GM11168 (cell line): ENCODE data around the gene PPIL1.

Experiments used
- in situ Hi-C: fragments of 300-500 bp; cut with MboI; formaldehyde crosslinking; loops from one replicate; pipeline ENCODE4 v1.12.0; 2022; ENCODE audit warnings: low sequenced_read_pairs; ENCODE audit not compliant: unreplicated experiment

The PPIL1 gene

DNA sequence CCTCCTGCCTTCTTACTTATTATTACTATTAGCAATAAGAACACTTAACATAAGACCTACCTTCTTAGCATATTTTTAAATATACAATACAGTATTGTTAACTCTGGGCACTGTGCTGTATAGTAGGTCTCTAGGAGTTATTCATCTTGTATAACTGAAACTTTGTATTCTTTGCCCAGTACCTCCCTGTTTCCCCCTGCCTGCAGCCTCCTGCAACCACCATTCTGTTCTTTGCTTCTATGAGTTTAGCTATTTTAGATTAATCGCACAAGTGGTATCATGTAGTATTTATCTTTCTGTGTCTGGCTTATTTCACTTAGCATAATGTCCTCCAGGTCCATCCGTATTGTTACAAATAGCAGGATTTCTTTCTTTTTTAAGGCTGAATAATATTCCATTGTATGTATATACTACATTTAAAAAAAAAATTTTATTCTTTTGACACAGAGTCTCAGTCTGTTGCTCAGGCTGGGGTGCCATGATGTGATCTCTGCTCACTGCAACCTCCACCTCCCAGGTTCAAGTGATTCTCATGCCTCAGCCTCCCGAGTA is 15.6 kb upstream of the PPIL1 start:
- in situ Hi-C loops, result loop anchor here (25.0 kb wide), 1 partner anchor 322 kb away; no protein-coding TSS in a partner anchor

DNA sequence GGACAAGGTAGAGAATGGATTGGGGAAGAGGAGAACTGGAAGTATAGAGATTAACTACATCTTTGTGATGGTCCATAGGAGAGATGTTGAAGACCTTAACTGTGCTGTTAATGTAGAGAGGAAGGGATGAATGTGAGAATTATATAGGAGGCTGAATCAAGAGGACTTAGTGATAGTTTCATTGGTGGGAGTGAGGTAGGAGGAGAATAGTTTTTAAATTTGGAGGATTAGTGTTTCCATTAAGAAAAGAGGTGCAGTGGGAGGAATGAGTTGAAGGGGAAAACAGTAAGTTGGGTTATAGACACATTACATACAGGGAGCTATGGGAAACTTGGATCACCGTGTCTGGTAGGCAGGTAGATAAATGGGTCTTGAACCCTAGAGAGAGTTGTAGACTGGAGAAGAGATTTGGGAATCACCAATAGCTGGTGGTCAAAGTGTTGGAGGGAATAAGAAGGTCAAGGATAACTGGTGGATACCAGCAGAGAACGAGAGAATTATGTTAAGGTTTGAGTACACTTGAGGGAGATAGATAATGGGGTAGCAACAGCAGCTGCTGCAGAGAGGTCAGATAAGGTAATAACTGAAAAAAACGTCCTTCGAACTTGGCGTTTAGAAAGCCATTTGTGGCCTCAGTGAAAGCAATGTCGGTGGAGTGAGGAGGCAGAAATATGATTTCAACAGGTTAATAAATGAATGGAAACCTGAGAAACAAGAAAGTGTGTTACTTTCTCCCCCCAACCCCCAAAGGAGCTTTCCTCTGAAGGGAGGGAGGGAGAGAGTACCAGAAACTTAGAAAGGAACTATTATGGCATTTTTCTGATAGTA is 14.3 kb upstream of the PPIL1 start:
- in situ Hi-C loops, result loop anchor here (10.0 to 25.0 kb wide), 2 partner anchors 126 to 323 kb away; no protein-coding TSS in a partner anchor

DNA sequence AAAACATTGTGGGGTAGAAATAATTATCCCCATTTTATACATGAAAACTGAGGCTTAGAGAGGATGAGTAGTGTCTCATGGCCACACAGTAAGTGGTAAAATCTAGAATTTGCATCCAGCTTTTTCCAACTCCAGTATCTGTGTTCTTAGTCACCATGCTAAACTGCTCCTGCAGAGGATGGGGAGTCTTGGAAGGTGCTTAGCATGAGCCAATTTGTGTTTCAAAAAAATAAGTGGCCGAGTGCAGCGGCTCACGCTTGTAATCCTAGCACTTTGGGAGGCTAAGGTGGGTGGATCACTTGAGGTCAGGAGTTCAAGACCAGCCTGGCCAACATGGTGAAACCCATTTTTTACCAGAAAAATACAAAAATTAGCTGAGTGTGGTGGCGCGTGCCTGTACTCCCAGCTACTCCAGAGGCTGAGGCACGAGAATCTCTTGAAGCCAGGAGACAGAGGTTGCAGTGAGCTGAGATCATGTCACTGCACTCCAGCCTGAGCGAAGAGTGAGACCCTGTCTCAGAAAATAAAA is 13.6 kb upstream of the PPIL1 start:
- in situ Hi-C loops, result loop anchor here (10.0 to 25.0 kb wide), 2 partner anchors 127 to 324 kb away; no protein-coding TSS in a partner anchor

DNA sequence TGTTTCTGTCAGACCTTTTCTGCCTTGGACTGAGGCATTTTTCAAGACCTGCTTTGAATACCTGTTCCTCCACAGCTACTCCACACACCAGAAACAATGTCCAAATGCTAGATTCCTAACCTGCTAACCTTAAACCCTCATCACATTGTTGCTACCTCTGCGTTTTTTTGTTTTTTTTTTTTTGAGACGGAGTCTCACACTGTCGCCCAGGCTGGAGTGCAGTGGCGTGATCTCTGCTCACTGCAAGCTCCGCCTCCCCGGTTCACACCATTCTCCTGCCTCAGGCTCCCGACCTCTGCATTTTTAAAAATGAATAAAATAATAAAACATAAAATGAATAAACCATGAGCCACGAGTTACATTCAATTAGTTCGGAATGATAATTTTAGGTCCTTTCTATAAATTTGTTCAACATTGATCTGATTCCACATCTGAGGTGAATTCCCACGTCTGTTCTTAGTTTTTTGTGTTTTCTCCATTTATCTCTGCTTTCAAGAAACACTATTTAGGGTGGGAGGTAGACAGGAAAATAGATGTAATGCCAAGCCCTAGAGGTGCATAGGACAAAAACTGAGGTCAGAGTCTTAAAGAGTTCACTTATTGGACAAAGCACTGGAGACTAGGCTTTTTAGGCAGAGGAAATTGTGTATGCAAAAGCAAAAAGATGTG is 12.5 kb upstream of the PPIL1 start:
- in situ Hi-C loops, result loop anchor here (10.0 to 25.0 kb wide), 2 partner anchors 128 to 325 kb away; no protein-coding TSS in a partner anchor

DNA sequence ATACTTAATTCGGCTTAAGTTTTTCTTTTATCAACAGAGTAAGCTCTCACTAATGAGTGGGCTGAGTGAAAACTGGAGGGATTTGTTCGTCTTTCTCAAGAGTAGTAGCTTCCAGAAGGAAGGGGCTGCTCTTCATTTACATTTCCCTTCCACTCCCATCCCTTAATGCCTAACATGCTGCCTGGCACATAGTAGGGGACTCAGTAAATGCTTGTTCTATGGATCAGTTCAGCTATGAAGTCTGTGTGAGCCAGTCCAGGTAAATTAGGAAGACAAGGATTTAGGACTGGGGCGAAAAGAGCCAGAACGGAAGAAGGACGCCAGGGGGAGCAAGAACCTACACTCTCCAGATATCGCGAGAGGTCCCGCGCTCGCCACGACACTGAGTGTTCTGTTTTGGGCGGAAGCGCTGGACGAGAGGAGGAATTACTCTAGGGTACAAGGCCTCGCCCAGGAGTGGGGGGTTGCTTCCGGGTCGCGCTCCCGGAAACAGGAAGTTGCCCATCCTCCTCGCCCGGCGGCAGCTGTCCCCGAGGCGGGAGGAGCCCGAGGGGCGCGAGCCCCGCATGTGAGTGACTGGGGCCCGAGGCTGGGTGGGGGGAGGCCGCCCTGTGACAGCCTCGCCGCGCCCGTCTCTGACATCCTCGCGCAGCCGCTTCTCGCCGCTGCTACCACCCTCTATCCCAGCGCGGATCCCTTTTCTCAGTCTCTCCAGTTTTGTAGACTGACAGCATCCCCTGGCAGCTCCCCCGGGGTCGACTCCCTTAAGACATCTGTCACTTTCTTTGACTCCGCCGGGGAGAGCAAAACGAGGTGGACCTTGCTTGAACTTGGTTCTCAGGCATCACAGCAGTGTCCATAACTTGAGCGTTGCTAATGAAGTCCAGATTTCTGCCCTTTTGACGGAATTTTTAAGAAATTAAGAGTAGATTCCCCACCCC is 11.1 kb upstream of the PPIL1 start, which contains the start of gene C6orf89:
C6orf89 (plus strand) TSS at position 492 of the 941 bp plus-strand sequence. CDS start 13,493 bp downstream, outside the sequence.
- in situ Hi-C loops, result loop anchor here (10.0 to 25.0 kb wide), 2 partner anchors 129 to 327 kb away; no protein-coding TSS in a partner anchor

DNA sequence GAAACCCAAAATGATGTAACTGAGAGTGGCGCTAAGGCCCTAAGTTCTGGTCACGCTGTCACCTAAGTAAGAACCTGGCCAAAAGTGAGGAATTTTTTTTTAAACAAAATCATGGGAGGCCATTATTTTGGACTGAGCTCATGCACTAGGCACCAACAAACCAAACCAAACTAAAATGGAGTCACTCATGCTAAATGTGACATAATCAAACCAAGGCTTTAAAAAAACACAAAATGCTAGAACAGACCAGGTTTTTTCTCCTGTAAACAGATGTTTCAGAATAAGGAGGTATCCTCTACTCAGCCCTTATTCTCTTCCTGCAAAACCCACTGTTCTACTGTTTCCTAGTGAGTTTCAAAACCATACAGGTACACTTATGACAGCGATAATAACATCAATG is 10.0 kb upstream of the PPIL1 start:
- in situ Hi-C loops, result loop anchor here (10.0 to 25.0 kb wide), 2 partner anchors 130 to 328 kb away; no protein-coding TSS in a partner anchor

DNA sequence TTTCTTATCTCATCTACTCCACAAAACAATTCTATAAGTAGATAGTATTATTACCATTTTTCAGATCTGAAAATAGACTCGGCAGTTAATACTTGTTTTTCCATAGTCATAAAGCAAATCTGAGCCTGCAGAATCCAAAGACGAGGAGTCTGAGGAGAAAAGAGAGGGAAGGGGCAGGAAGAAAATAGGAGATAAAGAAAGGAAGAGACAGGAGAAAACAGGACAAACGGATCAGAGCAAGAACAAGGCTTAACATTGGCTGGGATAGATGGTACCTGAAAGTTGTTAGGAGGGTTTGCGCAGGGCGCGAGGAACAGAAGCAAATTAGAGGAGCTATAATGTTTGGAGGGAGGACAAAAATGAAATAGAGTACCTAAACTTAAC is 639 bp upstream of the PPIL1 start:
- in situ Hi-C loops, result loop anchor here (25.0 kb wide), 1 partner anchor 337 kb away; no protein-coding TSS in a partner anchor

DNA sequence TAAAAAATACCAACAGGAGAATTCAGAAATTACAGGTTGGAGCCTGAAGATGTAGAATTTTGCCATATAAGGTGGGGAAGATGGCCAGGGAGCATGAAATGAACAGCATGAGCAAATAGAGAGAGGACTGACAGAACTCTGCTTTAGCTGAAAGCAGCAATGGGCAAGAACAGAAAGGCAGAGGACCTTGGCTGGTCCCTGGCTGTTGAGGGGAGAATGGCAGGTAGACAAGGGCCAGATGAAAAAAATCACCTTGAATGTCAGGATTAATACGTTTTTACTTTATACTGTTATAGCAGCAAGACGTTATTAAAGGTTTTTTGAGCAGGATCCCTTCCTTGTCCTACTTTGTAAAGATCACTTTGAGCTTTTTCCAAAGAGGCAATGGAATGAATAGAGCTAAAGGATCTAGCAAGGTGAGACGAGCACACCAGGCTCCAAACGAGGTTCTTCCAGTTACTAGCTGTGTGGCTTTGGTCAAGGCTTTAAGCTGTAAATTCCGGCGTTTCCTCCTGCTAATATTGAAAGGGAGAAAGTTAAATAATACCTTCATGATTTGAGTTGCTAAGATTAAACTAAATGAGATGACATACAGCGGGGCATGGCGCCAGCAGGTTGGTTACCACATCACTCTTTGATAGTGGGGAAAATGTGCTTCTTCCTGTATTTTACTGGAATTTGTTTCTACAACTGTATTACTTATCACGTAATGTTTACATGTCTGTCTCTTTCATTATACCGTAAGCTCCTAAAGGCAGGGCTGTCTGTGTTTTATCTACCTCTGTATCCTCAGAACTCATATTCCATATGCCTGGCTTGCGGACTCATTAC is 776 bp downstream of the PPIL1 start:
- in situ Hi-C loops, result no loop called here

DNA sequence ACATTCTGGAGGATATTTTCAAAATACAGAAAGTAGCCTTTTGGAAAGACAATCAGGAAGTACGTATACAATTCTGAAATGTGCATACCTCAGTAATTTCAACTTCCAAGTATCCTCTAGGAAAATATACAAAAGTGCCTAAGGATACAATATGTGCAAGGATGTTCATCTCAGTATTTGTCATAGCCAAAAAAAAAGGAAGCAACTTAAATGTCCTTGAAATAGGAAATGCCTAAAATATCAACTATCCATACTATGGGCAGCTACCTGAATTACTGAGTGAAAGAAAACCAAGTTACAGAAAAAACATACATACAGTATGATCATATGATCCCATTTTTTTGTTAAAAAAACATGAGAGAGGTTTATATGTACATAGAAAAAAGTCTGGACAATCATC is 1.5 kb downstream of the PPIL1 start:
- in situ Hi-C loops, result no loop called here

DNA sequence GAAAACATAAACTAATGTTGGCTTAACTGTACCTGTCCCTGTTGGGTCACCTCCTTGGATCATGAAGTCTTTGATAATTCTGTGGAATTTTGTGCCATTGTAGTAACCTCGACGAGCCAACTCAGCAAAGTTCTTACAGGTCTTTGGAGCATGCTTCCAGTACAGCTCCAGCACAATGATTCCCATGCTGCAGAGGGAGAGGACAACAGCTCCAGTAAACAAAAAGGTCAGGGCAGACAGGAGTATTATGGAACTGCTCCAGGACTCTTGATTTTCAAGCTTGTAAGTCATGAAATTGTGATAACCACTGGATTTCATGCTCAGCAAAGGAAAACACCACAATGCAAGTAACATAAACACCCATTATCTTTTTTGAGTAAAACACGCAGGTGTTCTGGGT is 2.9 kb downstream of the PPIL1 start:
- in situ Hi-C loops, result no loop called here

DNA sequence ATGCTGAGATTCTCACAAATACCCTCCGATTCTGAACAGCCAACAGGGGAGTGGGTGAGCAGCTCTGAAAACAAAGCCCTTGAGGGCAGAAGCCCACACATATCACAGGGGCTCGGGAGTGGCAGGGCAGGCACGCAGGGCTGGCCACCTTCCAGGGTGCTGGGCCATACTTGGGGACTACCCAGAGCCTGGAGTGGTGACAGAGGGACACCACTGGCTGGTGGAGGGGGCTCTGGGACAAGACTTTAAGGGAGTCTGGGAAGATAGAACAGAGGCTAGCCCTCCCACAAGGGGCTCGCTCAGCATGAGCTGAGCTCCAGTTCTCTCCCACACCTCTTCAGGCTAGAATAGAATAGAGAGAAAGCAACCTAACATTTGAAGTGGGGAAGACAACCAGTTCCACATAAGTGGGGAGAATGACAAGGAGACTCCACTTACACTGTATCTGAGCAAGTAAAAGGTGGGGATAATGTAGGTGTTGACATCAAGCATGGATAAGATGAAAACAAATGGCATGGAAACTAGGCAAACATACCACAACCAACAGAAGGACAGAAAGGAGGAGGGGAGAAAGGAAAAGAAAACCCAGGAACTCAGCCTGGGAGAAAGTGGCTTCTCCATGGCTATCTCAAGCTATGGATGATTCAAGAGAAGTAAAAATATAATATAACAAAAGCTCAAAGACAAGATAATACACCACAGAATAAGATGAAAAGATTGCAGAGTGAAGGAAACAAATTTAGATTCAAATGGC is 7.0 kb downstream of the PPIL1 start:
- in situ Hi-C loops, result no loop called here

DNA sequence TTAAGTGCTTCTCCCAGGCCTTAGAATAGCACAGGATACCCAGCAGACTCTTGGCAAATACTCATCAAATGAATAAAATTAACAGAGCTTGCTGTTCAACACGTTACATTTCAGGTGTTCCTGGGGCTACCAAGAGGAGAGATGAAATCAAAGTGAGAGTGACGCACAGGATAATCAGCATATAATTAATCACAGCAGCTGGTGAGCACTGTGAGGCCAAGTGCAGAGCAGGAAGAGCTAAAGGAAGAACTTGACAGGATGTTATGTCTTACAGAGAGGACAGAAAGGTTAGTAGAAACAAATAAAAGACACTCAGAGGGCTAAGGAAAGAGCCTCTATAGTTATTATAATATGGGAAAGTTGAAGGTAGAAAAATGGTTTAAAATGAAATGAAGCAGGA is 8.8 kb downstream of the PPIL1 start:
- in situ Hi-C loops, result no loop called here

DNA sequence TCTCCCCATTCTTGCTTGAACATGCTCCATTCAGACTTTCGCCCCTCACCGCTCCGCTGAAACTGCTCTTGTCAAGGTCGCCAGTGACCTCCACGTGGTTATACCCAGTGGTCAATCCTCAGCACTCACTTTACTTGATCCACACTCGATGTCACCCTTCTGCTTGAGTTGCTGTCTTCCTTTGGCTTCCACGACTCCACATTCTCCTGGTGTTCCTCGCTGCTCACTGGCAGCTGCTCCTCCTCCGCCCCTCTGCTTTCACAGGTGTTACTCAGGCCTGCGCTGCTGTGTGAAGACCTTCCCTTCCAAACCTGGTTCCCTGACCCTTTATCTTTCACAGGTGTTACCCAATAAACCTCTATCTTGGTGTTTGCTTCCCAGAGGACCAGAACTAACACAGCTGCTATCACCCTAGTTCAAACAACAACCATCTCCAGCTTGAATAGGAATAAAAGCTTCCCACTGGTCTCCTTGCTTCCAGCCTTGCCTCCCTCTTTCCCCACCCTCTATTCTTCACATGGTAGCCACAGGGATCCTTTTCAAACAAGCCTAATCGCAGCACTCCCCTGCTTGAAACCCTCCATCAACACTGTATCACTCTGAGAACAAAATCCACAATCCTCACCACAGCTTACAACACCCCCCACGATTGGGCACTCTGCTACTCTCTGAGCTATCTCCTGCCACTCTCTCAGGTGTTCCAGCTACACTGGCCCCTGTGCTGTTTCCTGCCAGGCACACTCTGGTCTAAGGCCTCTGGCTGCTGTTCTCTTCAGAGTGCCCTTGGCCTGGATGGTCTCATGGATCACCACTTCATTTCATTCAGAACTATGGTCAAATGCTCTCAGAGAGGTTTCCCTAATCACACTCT is 10.7 kb downstream of the PPIL1 start:
- in situ Hi-C loops, result no loop called here

DNA sequence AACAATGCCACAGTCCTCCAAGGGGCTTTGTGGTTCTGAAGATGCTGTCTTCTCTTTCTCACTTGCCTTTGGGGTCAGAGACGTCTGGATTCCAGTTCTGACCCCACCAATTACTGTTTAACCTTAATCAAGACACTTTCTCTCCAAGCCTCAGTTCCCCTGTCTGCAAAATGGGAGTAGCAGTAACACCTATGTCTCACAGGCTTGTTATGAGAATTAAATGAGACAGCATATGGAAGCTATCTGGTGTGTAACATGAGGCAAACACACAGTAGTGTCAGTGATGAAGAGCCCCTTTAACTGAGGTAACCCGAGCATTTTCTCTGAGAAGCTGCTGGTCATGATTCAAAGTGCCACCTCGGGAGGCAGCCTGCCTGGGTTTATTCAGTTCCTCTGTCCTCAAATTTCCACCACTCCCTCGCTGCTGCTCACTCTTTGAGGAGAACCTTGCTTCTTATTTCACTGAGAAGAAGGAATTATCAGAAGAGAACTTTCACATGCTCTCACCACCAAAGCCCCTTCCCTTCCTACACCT is 11.7 kb downstream of the PPIL1 start:
- in situ Hi-C loops, result no loop called here

DNA sequence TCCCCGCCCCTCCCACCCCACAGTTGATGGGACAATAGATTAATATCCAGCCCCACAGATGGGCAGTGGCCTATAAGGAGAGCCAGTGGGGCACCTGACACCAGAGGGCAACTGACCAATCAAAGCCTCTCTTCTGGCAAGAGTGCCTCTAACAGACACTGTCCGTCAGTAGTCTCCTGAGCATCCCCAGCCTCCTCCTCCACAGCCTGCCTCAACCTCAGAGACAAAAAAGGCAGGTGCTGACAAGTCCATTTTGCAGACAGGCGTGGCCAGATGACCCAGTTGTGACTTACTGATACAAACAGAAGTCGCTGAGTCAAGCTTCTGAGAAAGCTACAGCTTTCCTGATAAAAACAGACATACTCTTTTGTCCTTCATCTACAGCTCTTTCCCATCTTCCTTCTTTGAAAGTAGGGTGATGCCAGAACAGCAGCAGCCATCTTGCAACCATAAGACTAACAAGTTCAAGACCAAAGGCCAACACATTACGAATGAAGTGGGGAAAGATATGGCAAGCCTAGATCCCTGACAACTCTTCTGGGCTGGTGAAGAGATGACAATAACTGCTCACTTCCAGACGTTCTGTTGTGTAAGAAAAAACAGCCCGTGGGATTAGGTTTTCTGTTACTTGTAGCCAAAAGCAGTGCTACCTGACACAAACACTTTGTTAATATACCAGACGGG is 12.3 kb downstream of the PPIL1 start:
- in situ Hi-C loops, result no loop called here

DNA sequence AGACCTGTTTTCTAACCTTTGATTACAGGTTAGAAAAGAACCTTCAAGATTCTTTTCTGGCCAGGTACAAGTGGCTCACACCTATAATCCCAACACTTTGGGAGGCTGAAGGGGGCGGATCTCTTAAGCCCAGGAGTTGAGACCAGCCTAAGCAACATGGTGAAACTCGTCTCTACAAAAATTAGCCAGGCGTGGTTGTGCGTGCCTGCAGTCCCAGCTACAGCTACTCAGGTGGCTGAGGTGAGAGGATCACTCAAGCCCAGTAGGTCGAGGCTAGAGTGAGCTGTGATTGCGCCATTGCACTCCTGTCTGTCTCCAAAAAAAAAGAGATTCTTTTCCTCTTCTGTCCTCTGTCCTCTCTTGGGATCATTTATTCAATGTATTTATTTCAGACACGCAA is 14.5 kb downstream of the PPIL1 start:
- in situ Hi-C loops, result no loop called here
